Uterus (tissue), 2 donors: Measurements from ENCODE around the gene FCHSD2.

Experiments
- CTCF ChIP-seq, 4 experiments: fragments of 200-600 bp in 2 of 4; fragments of 450-650 bp in 2 of 4; sonication (generic) in 2 of 4; IDR thresholded peaks; one replicate each; pipeline ENCODE4 v1.5.1; 2016 to 2019; ENCODE audit warnings: antibody characterized with exemption in 4 of 4, mild to moderate bottlenecking in 2 of 4, moderate library complexity in 1 of 4
- POLR2A ChIP-seq, 2 donors: fragments of 450-650 bp; IDR thresholded peaks; one replicate each; pipeline ENCODE4 v1.6.1; 2016; ENCODE audit warnings: antibody characterized with exemption in 2 of 2, mild to moderate bottlenecking in 1 of 2, moderate library complexity in 1 of 2

- no peak for TF ChIP-seq CTCF (IDR thresholded peaks at IDR 0.05)
- TF ChIP-seq POLR2A (IDR thresholded peaks at IDR 0.05): no peak
Observed at GRCh38 chr11:72937439-72937838, 204.7 kb downstream of the FCHSD2 start.
